ENCODE measurements around the gene ADAM19.

GRCh38 chr5:157574456-157575380, 857 bp downstream of the ADAM19 start:
- TF ChIP-seq EZH2phosphoT487 (IDR thresholded peaks at IDR 0.05; ENCODE audit: low read depth, severe bottlenecking, unreplicated experiment) (no peak), CTCF (IDR thresholded peaks at IDR 0.05; ENCODE audit: poor library complexity) (no peak)
